Endodermal cell (in vitro differentiated cells): Measurements from ENCODE around the gene TRIO. TPM values are rescaled to one million over a fixed set of nuclear protein-coding genes. Genes with fewer than 3 reads are reported as not detected.

ENCODE experiments used
- DNase-seq: peaks from one replicate; pipeline ENCODE4 v3.0.0-alpha.2; 2017
- H3K27ac ChIP-seq: 2 replicates; pipeline ENCODE4 v1.5.1; 2013; ENCODE audit warnings: mild to moderate bottlenecking, low read depth, low read length, moderate library complexity
- H3K27me3 ChIP-seq: 2 replicates; pipeline ENCODE4 v1.6.1; 2013; ENCODE audit warnings: mild to moderate bottlenecking, low read length, moderate library complexity; ENCODE audit not compliant: insufficient read depth, control insufficient read depth, poor library complexity, severe bottlenecking
- H3K36me3 ChIP-seq: 2 replicates; pipeline ENCODE4 v1.7.0; 2013; ENCODE audit warnings: mild to moderate bottlenecking, low read length, moderate library complexity; ENCODE audit not compliant: control insufficient read depth, insufficient read depth
- H3K4me1 ChIP-seq: one replicate; pipeline ENCODE4 v1.7.0; 2013; ENCODE audit warnings: low read length; ENCODE audit not compliant: control insufficient read depth, insufficient read depth
- H3K4me3 ChIP-seq: 2 replicates; pipeline ENCODE4 v1.5.1; 2013; ENCODE audit warnings: mild to moderate bottlenecking, low read length, moderate library complexity
- H3K9ac ChIP-seq: 2 replicates; pipeline ENCODE4 v1.6.1; 2013; ENCODE audit warnings: mild to moderate bottlenecking, low read length, moderate library complexity; ENCODE audit not compliant: poor library complexity, severe bottlenecking; ENCODE audit errors: extremely low read depth
- H3K9me3 ChIP-seq: 2 replicates; pipeline ENCODE4 v1.6.1; 2013; ENCODE audit warnings: mild to moderate bottlenecking, low read length, moderate library complexity; ENCODE audit not compliant: control insufficient read depth
- H3K27ac Mint-ChIP-seq: 2 replicates; pipeline ENCODE4 v1.8.0; 2020; ENCODE audit warnings: mixed read lengths
- H3K27me3 Mint-ChIP-seq: 2 replicates; pipeline ENCODE4 v1.8.0; 2021; ENCODE audit warnings: mild to moderate bottlenecking, mixed read lengths; ENCODE audit not compliant: insufficient read depth
- H3K36me3 Mint-ChIP-seq: 2 replicates; pipeline ENCODE4 v1.8.0; 2020; ENCODE audit warnings: low read depth, mixed read lengths
- H3K4me1 Mint-ChIP-seq: 2 replicates; pipeline ENCODE4 v1.8.0; 2020; ENCODE audit warnings: mixed read lengths
- H3K4me3 Mint-ChIP-seq: 2 replicates; pipeline ENCODE4 v1.8.0; 2020; ENCODE audit warnings: mild to moderate bottlenecking, moderate library complexity, mixed read lengths
- H3K9me3 Mint-ChIP-seq: 2 replicates; pipeline ENCODE4 v1.8.0; 2020; ENCODE audit warnings: mild to moderate bottlenecking, mixed read lengths
- CTCF ChIP-seq: fragments of 200-600 bp; sonication (generic); conservative IDR thresholded peaks from 2 replicates; pipeline ENCODE4 v1.5.0; 2021; ENCODE audit warnings: antibody characterized with exemption, mild to moderate bottlenecking
- WGBS, 2 experiments: methylation state at CpG; one replicate each; pipeline versions ENCODE4 v1.1.5 to v1.1.7; 2013; ENCODE audit warnings: missing lambda C conversion rate in 2 of 2, mixed read lengths in 1 of 2; ENCODE audit not compliant: insufficient coverage in 1 of 2, insufficient read length in 1 of 2; 5-methylcytosine and 5-hydroxymethylcytosine counted together
- total RNA-seq, 2 donors: library from RNA; stranded (reverse); fragmentation: NEBNext Ultra II Directional in 1 of 2; extraction: Animal tissue kit (Norgen Biotek cat#: 25700) in 1 of 2; gene quantifications; 2 replicates in 1 of 2; 3 replicates in 1 of 2; pipeline ENCODE4 v1.2.1, GENCODE V29; 2021

Gene TRIO
- total RNA-seq, 2 donors from 2014 or later: 88.3 to 109 TPM

GRCh38 chr5:14407746-14408175 lies 264.6 kb downstream of the TRIO start:
- Mint-ChIP-seq H3K27ac (peak overlapping the region; percentile 5), H3K4me1 (peaks cover 2% of the 10 kb centered on the region), H3K4me3 (no peak overlapping the region), H3K9me3 (peaks cover 1% of the 10 kb centered on the region), H3K27me3 (no peaks in the 10 kb centered on the region), H3K36me3 (peaks cover 48% of the 10 kb centered on the region)
- Histone ChIP-seq H3K4me1 (no peaks in the 10 kb centered on the region), H3K36me3 (peaks cover 52% of the 10 kb centered on the region), H3K27ac (no peak overlapping the region), H3K9ac (no peak overlapping the region), H3K4me3 (no peak overlapping the region), H3K27me3 (no peaks in the 10 kb centered on the region), H3K9me3 (no peaks in the 10 kb centered on the region)
- 93 to 95% methylated on average over 5 of the region's 5 CpGs for WGBS, 2 experiments
- TF ChIP-seq CTCF: no peak
- DNase-seq: no peak

GRCh38 chr5:14408969-14409586 lies 265.9 kb downstream of the TRIO start:
- no peaks in the 10 kb centered on the region for H3K27me3 Mint-ChIP-seq
- H3K36me3 Mint-ChIP-seq: peaks cover 47% of the 10 kb centered on the region
- no peak for DNase-seq
- no peak for TF ChIP-seq CTCF
- H3K36me3 ChIP-seq: peaks cover 63% of the 10 kb centered on the region
- H3K9me3 Mint-ChIP-seq: no peaks in the 10 kb centered on the region
- H3K9ac ChIP-seq: no peak overlapping the region
- no peak overlapping the region for H3K4me3 Mint-ChIP-seq
- H3K4me3 ChIP-seq: no peak overlapping the region
- no peaks in the 10 kb centered on the region for H3K9me3 ChIP-seq
- WGBS, 2 experiments: 92 to 97% methylated on average over 11 to 14 of the region's 14 CpGs
- no peak overlapping the region for H3K27ac ChIP-seq
- peaks cover 2% of the 10 kb centered on the region for H3K4me1 Mint-ChIP-seq
- no peaks in the 10 kb centered on the region for H3K27me3 ChIP-seq
- no peak overlapping the region for H3K27ac Mint-ChIP-seq
- H3K4me1 ChIP-seq: no peaks in the 10 kb centered on the region

- Histone ChIP-seq H3K27ac (no peak overlapping the region), H3K27me3 (no peaks in the 10 kb centered on the region), H3K4me1 (no peaks in the 10 kb centered on the region), H3K4me3 (no peak overlapping the region), H3K36me3 (peaks cover 64% of the 10 kb centered on the region), H3K9ac (no peak overlapping the region), H3K9me3 (no peaks in the 10 kb centered on the region)
- TF ChIP-seq CTCF: no peak
- H3K36me3 Mint-ChIP-seq: peaks cover 46% of the 10 kb centered on the region
- H3K27ac Mint-ChIP-seq: peak overlapping the region; percentile 19
- H3K9me3 Mint-ChIP-seq: no peaks in the 10 kb centered on the region
- whole genome bisulfite sequencing, 2 experiments: 92 to 95% methylated on average over 12 of the region's 12 CpGs
- H3K4me3 Mint-ChIP-seq: no peak overlapping the region
- no peaks in the 10 kb centered on the region for H3K27me3 Mint-ChIP-seq
- peaks cover 2% of the 10 kb centered on the region for H3K4me1 Mint-ChIP-seq
- no peak for DNase-seq
These were observed 266.9 kb downstream of the TRIO start for GRCh38 chr5:14410068-14410393.
